Kidney capillary endothelial cell (primary cell): Measurements from ENCODE around the gene ANLN.
A peak's percentile ranks its signal among the peaks of the same experiment; 100 is the strongest.
"Not testable (repeated sequence)": the region's sequence is repeated elsewhere in the genome, so short reads cannot be mapped to it uniquely, and the experiment has no call there.

Experiments used
- DNase-seq: peaks from one replicate; pipeline ENCODE4 v3.0.0-alpha.2; 2018; ENCODE audit warnings: low spot score

The ANLN gene

GRCh38 chr7:36379831-36380504 is 9.7 kb upstream of the ANLN start:
- DNase-seq, result no peak

DNA sequence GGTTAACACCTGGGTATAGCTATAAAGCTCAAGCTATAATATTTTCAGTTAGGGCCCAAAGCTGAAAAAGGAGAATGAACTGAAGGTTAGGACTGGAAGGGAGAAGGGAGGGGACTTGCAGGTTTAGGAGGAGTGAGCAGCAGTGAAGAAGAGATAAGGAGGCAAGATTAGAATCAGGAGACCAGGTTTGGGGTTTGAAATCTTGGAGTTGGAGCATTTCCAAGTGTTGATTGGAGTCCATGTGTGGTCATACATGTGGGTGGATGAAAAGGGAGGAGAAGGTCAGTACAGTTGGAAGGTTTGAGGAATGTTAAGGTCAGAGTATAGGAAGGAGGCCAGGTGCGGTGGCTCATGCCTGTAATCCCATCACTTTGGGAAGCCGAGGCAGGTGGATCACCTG is 8.6 kb upstream of the ANLN start:
- no peak for DNase-seq

DNA sequence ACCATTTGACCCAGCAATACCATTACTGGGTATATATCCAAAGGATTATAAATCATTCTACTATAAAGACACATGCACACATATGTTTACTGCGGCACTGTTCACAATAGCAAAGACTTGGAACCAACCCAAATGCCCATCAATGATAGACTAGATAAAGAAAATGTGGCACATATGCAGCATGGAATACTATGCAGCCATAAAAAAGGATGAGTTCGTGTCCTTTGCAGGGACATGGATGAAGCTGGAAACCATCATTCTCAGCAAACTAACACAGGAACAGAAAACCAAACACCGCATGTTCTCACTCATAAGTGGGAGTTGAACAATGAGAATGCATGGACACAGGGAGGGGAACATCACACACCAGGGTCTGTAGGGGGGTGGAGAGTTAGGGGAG is 6.4 kb upstream of the ANLN start:
- not testable (repeated sequence) for DNase-seq

- DNase-seq, result not testable (repeated sequence)
Observed at GRCh38 chr7:36385646-36386045, 4.0 kb upstream of the ANLN start.

- no peak for DNase-seq
Observed at GRCh38 chr7:36387435-36388231, 2.0 kb upstream of the ANLN start.

DNA sequence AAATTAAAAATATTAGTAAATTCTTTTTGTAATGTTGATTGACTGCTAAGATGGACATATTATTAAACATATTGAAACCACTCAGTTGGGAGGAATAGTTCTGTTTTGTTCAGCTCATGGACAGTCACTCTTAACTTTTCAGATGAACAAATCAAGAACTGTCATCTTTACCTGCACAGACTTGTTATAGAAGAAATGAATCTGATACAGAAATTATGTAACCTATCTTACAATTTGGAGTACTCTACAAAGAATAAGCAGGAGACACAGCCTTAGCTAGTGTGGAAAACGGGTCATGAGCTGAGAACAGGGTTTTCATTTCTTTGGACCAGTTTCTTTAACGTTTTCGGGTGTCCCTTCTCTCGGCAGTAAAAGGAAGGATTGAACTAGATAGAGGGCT is 1.2 kb upstream of the ANLN start:
- DNase-seq, result no peak

DNA sequence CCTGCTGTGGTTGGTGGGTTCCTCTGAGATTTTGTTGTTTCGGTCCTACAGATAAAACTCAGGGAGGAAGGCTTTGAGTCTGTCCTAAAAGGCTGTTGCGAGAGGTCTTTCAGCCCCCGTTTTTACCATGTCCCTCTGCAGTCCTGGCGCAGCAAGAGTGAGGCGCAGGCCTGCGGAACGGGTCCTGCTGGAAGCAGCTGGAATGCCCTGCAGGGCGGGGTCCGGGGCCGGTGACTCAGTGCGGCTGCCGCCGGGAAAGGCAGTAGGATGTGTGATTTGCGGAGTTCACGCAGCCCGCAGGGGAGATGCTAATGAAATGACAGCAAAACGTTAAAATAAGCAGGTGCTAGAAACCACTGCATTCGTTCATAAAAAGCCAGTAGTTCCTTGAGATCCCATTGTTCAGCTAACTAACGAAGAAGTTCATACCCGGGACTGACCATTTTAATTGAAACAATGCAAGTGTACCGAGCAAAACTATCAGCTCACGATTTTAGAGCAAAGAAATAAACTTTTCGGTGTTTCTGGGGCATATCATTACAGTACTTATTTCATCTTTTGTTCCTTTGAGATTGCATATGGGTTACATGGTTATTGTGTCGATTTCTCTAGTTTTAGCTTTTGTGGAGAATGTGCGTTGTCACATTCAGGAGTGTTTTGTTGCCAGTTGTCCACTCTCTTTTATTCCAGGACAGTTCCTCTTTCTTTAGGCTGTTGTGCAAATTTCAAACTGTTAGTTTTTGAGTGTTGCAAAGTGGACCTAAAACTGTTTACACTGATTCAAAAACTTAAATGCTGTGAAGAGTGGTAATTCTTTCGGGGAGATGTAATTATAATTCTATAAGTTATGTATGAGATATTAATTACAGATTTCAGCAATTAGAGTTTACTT is 783 bp downstream of the ANLN start:
- DNase-seq, result peak; percentile 87

GRCh38 chr7:36391436-36392198 is 2.0 kb downstream of the ANLN start:
- DNase-seq, result no peak

- DNase-seq, result no peak
Observed at GRCh38 chr7:36393826-36394225, 4.2 kb downstream of the ANLN start.

DNA sequence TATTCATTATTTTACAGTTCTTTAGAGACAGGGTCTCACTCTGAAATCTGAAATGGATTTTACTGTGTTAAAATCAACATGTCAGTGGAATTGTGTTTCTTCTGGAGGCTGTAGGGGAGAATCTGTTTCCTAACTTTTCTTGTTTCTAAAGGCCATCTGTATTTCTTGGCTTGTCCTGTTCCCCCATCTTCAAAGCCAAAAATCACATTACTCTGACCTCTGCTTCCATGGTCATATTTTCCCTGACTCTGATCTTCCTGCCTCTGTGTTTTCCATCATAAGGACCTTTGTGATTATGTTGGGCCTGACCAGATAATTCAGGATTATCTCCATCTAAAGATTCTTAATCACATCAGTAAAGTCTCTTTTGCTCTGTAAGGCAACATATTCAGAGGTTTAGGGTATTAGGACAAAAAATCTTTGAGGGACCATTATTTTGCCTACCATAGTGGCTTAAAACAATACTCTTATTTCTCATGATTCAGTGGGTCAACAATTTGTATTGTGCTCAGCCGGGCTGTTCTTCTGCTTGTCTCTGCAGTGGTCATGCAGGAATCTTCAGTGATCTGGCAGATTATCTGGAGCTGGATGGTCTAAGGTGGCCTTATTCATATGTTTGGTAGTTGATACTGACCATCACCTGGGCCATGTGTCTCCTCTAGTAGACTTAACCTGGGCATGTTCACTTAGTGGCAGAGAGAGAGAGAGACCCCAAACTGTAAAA is 5.7 kb downstream of the ANLN start:
- no peak for DNase-seq

DNA sequence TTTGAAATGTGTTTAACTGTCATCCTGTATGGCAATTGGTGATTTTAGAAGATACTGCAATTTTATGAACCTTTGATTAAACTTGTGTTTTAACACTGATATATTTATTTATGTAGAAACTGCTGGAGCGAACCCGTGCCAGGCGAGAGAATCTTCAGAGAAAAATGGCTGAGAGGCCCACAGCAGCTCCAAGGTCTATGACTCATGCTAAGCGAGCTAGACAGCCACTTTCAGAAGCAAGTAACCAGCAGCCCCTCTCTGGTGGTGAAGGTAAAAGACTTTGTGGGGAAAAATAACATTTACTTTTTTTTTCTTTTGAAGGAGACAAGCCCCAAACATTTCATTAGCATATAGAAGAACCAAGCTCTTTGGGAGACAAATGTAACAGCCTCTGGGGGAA is 6.5 kb downstream of the ANLN start:
- DNase-seq, result no peak

DNA sequence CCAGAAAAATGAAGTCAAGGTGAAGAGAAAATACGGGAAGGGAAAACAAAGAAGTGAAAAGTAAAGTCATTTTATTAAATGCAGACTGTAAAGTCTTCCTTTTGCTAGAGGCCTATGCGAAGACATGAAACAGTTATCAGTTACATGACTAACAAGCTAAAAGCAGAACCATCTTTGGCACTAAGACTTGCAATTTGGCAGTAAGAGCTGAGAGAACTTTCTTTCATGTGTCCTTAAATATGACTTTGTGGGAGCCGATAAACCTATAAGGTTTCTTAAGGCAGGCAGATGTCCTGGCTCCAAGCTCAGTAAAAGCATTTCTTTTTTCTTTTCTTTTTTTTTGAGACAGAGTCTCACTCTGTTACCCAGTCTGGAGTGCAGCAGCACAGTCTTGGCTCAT is 10.4 kb downstream of the ANLN start:
- no peak for DNase-seq

GRCh38 chr7:36400606-36401005 is 10.9 kb downstream of the ANLN start:
- no peak for DNase-seq

GRCh38 chr7:36403452-36403851 is 13.8 kb downstream of the ANLN start:
- DNase-seq, result no peak

- DNase-seq, result no peak
Observed at GRCh38 chr7:36404639-36405408, 15.2 kb downstream of the ANLN start.

DNA sequence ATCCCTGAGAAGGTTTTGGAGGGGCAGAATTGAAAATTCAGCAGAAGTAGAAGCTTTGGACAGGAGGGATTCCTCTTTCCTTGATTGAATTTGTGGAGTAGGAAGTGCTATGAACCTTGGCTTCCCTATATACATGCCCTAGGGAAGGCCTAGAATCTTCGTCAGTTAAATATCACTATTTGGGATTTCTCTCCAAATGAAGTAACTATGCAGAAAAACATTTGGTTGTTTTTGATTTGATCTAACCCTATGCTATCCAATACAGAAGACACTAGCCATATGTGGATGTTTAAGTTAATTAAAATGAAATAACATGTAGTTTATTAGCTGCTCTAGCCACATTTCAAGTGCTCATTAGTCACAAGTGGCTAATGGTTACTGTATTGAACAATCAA is 15.7 kb downstream of the ANLN start:
- no peak for DNase-seq

DNA sequence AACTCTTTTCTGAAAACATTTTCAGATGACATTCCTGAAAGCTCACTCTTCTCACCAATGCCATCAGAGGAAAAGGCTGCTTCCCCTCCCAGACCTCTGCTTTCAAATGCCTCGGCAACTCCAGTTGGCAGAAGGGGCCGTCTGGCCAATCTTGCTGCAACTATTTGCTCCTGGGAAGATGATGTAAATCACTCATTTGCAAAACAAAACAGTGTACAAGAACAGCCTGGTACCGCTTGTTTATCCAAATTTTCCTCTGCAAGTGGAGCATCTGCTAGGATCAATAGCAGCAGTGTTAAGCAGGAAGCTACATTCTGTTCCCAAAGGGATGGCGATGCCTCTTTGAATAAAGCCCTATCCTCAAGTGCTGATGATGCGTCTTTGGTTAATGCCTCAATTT is 16.5 kb downstream of the ANLN start:
- DNase-seq, result no peak

GRCh38 chr7:36407636-36408550 is 18.2 kb downstream of the ANLN start:
- no peak for DNase-seq

DNA sequence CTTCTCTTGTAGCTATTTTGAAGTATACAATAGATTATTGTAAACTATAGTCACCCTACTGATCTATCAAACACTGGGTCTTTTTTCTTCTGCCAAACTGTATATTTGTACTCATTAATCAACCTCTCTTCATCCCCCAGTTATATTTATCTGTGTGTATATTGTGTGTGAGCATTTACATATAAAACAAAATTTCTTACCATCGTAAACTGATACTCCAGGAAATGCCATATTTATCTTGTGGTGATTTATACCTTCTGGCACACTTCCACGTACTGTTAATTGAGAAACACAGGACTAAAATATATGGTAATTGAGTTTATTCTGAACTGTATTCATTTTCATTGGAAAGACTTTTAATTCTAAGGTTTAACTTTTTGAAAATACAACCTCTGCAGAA is 18.9 kb downstream of the ANLN start:
- DNase-seq, result no peak
